ENCODE data around the gene FUT7.

DNA sequence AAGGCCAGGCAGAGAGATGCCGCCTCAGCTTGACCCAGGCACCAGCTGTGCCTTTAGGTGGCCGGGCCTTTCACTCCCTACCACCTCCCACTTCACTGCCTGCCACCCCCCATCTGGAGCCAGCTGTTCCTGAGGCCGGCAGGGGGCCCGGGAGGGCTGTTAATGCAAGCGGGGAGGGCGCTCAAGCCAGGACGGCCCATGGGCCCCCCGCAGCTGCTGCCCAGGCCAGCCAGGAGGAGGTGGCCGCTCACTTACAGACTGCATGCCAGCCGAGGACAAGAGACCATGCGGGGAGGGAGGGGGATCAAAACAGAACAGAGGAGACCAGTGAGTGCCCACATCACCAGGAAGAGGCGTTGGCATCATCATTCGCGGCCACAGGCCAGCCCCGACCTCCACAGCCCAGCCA is 8.3 kb downstream of the FUT7 start:
- TF ChIP-seq POLR2A (IDR thresholded peaks at IDR 0.05), result no peak
- TF ChIP-seq, protein P1, sequence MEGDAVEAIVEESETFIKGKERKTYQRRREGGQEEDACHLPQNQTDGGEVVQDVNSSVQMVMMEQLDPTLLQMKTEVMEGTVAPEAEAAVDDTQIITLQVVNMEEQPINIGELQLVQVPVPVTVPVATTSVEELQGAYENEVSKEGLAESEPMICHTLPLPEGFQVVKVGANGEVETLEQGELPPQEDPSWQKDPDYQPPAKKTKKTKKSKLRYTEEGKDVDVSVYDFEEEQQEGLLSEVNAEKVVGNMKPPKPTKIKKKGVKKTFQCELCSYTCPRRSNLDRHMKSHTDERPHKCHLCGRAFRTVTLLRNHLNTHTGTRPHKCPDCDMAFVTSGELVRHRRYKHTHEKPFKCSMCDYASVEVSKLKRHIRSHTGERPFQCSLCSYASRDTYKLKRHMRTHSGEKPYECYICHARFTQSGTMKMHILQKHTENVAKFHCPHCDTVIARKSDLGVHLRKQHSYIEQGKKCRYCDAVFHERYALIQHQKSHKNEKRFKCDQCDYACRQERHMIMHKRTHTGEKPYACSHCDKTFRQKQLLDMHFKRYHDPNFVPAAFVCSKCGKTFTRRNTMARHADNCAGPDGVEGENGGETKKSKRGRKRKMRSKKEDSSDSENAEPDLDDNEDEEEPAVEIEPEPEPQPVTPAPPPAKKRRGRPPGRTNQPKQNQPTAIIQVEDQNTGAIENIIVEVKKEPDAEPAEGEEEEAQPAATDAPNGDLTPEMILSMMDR (IDR thresholded peaks at IDR 0.05), result no peak

Measured in lower leg skin (tissue), 3 donors.